OCI-LY3 (cell line): ENCODE data around the gene BOD1L1.

Experiments used
- H2AFZ ChIP-seq: fragments of 200-600, 300-600 bp; shearing (Covaris generic); 2 replicates; pipeline ENCODE4 v1.6.0; 2014; ENCODE audit warnings: antibody characterized with exemption, low read depth, low read length
- H3K27ac ChIP-seq: fragments of 200-600, 300-600 bp; sonication (generic); 2 replicates; pipeline ENCODE4 v1.5.1; 2014; ENCODE audit warnings: mild to moderate bottlenecking, low read length, moderate library complexity, mixed read lengths
- H3K27me3 ChIP-seq: fragments of 200-600, 300-600 bp; sonication (generic); 2 replicates; pipeline ENCODE4 v1.6.1; 2014; ENCODE audit warnings: low read depth, low read length, mixed read lengths
- H3K36me3 ChIP-seq: fragments of 200-600, 300-600 bp; sonication (generic); replicated peaks from 2 replicates; pipeline ENCODE3; 2014; ENCODE audit warnings: low read depth, low read length, mixed read lengths
- H3K4me1 ChIP-seq: fragments of 300-600, 200-600 bp; sonication (generic); 2 replicates; pipeline ENCODE4 v1.6.1; 2014; ENCODE audit warnings: low read length, mixed read lengths
- H3K4me2 ChIP-seq: fragments of 200-600, 300-600 bp; sonication (generic); 2 replicates; pipeline ENCODE4 v1.6.1; 2014; ENCODE audit warnings: low read length, mixed read lengths
- H3K4me3 ChIP-seq: fragments of 300-600, 200-600 bp; sonication (generic); 2 replicates; pipeline ENCODE4 v1.5.1; 2014; ENCODE audit warnings: antibody characterized with exemption, mild to moderate bottlenecking, low read length, moderate library complexity
- H3K79me2 ChIP-seq: fragments of 300-600, 200-600 bp; shearing (Covaris generic); 2 replicates; pipeline ENCODE4 v1.6.1; 2014; ENCODE audit warnings: mild to moderate bottlenecking, low read length, mixed read lengths
- H3K9ac ChIP-seq: fragments of 300-600, 200-600 bp; shearing (Covaris generic); 2 replicates; pipeline ENCODE4 v1.6.0; 2014; ENCODE audit warnings: mild to moderate bottlenecking, low read length, moderate library complexity
- H3K9me3 ChIP-seq: fragments of 200-600, 300-600 bp; shearing (Covaris generic); 2 replicates; pipeline ENCODE4 v1.6.1; 2014; ENCODE audit warnings: low read length, mixed read lengths; ENCODE audit not compliant: insufficient read depth
- H4K20me1 ChIP-seq: fragments of 200-600, 300-600 bp; sonication (generic); 2 replicates; pipeline ENCODE4 v1.6.1; 2016; ENCODE audit warnings: low read length, mixed read lengths; ENCODE audit not compliant: insufficient read depth
- EZH2phosphoT487 ChIP-seq: fragments of 200-600 bp; shearing (Covaris generic); IDR thresholded peaks from 2 replicates; pipeline ENCODE4 v1.6.1; 2018; ENCODE audit warnings: antibody characterized with exemption, mixed run types, low read depth
- TF ChIP-seq, protein P1 (sequence below): fragments of 200-600, 300-600 bp; sonication (generic); IDR thresholded peaks from 2 replicates; pipeline ENCODE4 v1.5.1; 2014; ENCODE audit warnings: antibody characterized with exemption, low read length, low read depth

The BOD1L1 gene

GRCh38 chr4:13611283-13611842 lies 16.2 kb downstream of the BOD1L1 start:
- no peaks in the 10 kb centered on the region for H3K79me2 ChIP-seq
- H4K20me1 ChIP-seq = no peaks in the 10 kb centered on the region
- no peak overlapping the region for H2AFZ ChIP-seq
- H3K4me3 ChIP-seq = peak overlapping the region; percentile 40
- H3K36me3 ChIP-seq = peaks cover 69% of the 10 kb centered on the region
- H3K4me2 ChIP-seq = peak overlapping the region; percentile 72
- TF ChIP-seq, protein P1, sequence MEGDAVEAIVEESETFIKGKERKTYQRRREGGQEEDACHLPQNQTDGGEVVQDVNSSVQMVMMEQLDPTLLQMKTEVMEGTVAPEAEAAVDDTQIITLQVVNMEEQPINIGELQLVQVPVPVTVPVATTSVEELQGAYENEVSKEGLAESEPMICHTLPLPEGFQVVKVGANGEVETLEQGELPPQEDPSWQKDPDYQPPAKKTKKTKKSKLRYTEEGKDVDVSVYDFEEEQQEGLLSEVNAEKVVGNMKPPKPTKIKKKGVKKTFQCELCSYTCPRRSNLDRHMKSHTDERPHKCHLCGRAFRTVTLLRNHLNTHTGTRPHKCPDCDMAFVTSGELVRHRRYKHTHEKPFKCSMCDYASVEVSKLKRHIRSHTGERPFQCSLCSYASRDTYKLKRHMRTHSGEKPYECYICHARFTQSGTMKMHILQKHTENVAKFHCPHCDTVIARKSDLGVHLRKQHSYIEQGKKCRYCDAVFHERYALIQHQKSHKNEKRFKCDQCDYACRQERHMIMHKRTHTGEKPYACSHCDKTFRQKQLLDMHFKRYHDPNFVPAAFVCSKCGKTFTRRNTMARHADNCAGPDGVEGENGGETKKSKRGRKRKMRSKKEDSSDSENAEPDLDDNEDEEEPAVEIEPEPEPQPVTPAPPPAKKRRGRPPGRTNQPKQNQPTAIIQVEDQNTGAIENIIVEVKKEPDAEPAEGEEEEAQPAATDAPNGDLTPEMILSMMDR = no peak
- TF ChIP-seq EZH2phosphoT487 = no peak
- H3K9me3 ChIP-seq = no peaks in the 10 kb centered on the region
- no peaks in the 10 kb centered on the region for H3K27me3 ChIP-seq
- peaks cover 36% of the 10 kb centered on the region for H3K4me1 ChIP-seq
- H3K27ac ChIP-seq = peak overlapping the region; percentile 55
- H3K9ac ChIP-seq = peak overlapping the region; percentile 17; the same call in 1 of the 2 replicates

GRCh38 chr4:13605330-13605729 lies 22.2 kb downstream of the BOD1L1 start:
- TF ChIP-seq, protein P1 = no peak
- no peak for TF ChIP-seq EZH2phosphoT487
- no peaks in the 10 kb centered on the region for H3K9me3 ChIP-seq
- H4K20me1 ChIP-seq = peaks cover 31% of the 10 kb centered on the region
- H3K4me1 ChIP-seq = peaks cover 47% of the 10 kb centered on the region
- H3K4me2 ChIP-seq = no peak overlapping the region
- H3K27ac ChIP-seq = no peak overlapping the region
- no peak overlapping the region for H3K9ac ChIP-seq
- H3K27me3 ChIP-seq = no peaks in the 10 kb centered on the region
- H3K4me3 ChIP-seq = no peak overlapping the region
- H3K79me2 ChIP-seq = no peaks in the 10 kb centered on the region
- no peak overlapping the region for H2AFZ ChIP-seq
- H3K36me3 ChIP-seq = peaks cover 82% of the 10 kb centered on the region

GRCh38 chr4:13601848-13602247 lies 25.7 kb downstream of the BOD1L1 start:
- H3K9ac ChIP-seq = no peak overlapping the region; the same call in 1 of the 2 replicates
- no peak overlapping the region for H2AFZ ChIP-seq
- peak overlapping the region; percentile 47; the same call in 1 of the 2 replicates for H3K4me3 ChIP-seq
- no peaks in the 10 kb centered on the region for H3K9me3 ChIP-seq
- peak overlapping the region; percentile 79 for H3K4me2 ChIP-seq
- peak overlapping the region; percentile 82 for H3K27ac ChIP-seq
- H3K4me1 ChIP-seq = peaks cover 74% of the 10 kb centered on the region
- no peaks in the 10 kb centered on the region for H3K79me2 ChIP-seq
- TF ChIP-seq, protein P1 = no peak
- H4K20me1 ChIP-seq = peaks cover 40% of the 10 kb centered on the region
- no peaks in the 10 kb centered on the region for H3K27me3 ChIP-seq
- H3K36me3 ChIP-seq = peaks cover 86% of the 10 kb centered on the region

DNA sequence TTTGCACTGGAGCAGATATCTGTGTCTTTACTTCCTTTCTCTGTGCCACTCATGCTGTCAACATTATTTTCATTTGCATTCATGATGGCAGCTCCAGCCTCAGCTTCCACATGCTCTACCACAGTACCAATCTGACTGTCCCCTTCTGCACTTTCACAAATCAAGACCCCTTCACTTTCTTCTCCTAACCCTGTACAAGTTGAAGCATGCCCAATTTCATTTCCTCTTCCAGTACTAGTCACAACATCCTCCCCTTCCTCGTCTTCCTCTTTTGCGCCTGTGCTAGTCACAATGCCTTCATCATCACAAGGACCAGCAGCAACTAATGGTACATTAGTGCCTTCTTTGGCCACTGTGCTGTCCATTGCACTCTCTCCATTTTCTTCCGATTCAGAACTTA lies 26.5 kb downstream of the BOD1L1 start:
- peaks cover 74% of the 10 kb centered on the region for H3K4me1 ChIP-seq
- peak overlapping the region; percentile 79 for H3K4me2 ChIP-seq
- TF ChIP-seq EZH2phosphoT487 = no peak
- TF ChIP-seq, protein P1 = no peak
- H4K20me1 ChIP-seq = peaks cover 40% of the 10 kb centered on the region
- H3K4me3 ChIP-seq = peak overlapping the region; percentile 47
- H3K27me3 ChIP-seq = no peaks in the 10 kb centered on the region
- peaks cover 87% of the 10 kb centered on the region for H3K36me3 ChIP-seq
- H3K9ac ChIP-seq = no peak overlapping the region; the same call in 1 of the 2 replicates
- no peaks in the 10 kb centered on the region for H3K9me3 ChIP-seq
- H3K79me2 ChIP-seq = no peaks in the 10 kb centered on the region
- H3K27ac ChIP-seq = peak overlapping the region; percentile 82
- H2AFZ ChIP-seq = no peak overlapping the region
